ENCODE data around the gene REPS1.
"Not testable (repeated sequence)": the region's sequence is repeated elsewhere in the genome, so short reads cannot be mapped to it uniquely, and the experiment has no call there.

Gene REPS1

GRCh38 chr6:138970159-138970558 is 17.9 kb downstream of the REPS1 start:
- no peak for DNase-seq

- DNase-seq: no peak
Observed at GRCh38 chr6:138966870-138967269, 21.2 kb downstream of the REPS1 start.

DNA sequence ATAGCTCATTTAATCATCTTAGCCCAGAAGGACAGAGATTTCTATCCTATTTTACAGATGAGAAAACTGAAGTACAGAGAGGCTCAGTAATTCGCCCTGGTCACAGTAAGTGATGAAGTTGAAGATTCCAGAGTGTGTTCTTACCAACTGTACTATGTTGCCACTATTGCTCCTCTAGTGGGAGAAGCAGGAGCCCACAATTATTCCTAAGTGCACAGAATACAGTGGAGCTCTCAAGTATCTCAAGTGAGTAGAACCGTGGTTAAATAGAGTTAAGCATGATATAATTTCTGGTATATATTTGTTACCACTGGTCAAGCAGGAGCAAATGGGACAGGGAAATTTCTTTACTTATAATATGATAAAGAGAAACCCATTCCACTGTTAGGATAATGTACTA is 22.1 kb downstream of the REPS1 start:
- no peak for DNase-seq

DNA sequence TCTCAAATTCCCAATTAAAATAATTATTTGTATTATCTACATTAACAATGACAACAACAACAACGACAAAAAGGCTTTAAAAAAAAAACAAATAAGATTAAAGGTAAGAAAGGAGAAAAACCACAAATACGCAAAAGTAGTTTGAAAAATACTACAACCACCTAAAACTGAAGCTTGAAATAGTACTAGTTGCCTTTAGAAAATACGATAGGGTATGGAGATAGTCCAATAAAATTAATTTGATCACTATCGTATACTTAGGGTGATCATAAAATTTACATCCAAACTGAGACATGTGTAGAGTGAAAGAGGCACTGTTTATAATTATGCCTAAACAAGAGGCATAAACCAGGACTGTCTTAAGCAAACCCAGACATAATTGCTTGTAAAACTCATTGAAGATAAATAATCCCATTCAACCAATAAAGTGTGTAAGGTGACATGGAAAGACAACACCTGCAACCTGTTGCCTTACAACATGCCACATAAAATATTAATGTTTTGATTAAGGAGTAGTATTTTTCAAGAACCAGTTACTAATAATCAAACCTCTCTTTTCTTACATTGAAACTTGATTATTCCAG is 22.7 kb downstream of the REPS1 start:
- no peak for DNase-seq

GRCh38 chr6:138964012-138964411 is 24.0 kb downstream of the REPS1 start:
- no peak for DNase-seq

- DNase-seq: no peak
Observed at GRCh38 chr6:138963531-138963930, 24.5 kb downstream of the REPS1 start.

DNA sequence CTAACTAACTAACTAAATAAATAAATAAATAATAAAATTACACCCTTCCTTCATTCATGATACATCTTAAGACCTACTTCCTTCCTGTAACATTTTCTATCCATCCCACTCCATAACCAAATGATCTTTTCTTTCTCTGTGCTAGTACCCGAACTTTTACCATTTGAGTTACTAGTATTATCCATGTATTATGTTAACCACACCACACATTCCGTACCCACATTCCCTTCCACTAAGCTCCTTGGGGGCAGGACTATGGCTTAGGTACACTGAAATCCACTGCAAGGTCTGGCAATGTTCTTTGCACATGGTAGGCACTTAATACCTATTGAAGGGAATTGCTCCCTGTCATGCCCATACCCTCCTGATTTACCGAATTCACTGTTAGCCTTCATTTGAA is 24.9 kb downstream of the REPS1 start:
- no peak for DNase-seq

GRCh38 chr6:138959521-138959920 is 28.5 kb downstream of the REPS1 start:
- no peak for DNase-seq

DNA sequence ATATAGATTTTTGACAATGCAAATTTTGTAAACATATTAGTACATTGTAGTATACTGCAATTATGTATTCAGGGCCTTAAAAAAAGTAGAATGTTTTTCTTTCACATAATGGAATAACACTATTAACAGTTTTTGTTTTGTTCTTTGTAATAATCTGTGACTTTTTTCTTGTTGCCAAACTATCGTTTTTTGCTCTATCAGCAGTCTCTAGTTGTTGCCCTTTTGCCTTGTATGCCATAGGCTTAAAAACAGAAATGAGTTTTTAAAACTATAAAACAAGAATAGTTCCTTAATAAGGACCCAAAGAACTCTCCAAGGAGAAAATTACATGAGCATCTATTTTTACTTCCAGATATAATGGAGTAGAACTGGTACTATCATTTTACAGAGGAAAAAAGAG is 29.5 kb downstream of the REPS1 start:
- no peak for DNase-seq

DNA sequence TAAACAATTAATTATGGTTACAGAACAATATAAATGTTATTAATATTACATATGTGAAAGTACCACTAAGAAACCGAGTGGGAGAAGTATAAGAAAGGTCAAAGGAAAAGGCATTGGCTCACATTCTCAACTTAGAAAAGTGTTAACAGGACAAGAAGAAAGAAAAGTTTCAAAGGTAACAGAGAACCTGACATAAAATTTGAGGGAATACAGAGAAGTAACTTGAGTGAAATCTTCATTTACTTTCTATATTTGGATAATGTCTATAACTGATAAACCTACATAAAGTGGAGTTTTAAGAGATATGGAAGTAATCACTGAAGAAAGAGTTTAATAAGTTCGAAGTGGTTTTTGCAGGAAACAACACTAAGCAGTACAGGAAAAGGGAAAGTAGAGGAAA is 30.1 kb downstream of the REPS1 start:
- no peak for DNase-seq

- no peak for DNase-seq
Observed at GRCh38 chr6:138957484-138957883, 30.6 kb downstream of the REPS1 start.

GRCh38 chr6:138956244-138956924 is 31.7 kb downstream of the REPS1 start:
- no peak for DNase-seq

GRCh38 chr6:138955262-138955661 is 32.8 kb downstream of the REPS1 start:
- no peak for DNase-seq

DNA sequence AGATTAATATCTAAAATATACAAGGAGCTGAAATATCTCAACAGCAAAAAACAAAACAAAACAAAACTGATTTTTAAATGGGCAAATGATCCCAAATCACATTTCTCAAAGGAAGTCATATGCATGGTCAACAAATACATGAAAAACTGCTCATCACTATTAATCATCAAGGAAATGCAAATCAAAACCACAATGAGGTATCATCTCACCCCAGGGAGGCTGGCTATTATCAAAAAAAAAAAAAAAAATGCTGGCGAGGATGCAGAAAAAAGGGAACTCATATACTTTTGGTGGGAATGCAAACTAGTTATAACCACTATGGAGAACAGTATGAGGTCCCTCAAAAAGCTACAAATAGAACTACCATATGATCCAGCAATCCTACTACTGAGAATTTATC is 34.6 kb downstream of the REPS1 start:
- no peak for DNase-seq

GRCh38 chr6:138948546-138949179 is 39.4 kb downstream of the REPS1 start:
- no peak for DNase-seq

GRCh38 chr6:138948004-138948403 is 40.0 kb downstream of the REPS1 start:
- no peak for DNase-seq

- no peak for DNase-seq
Observed at GRCh38 chr6:138945354-138945753, 42.7 kb downstream of the REPS1 start.

GRCh38 chr6:138944412-138944811 is 43.6 kb downstream of the REPS1 start:
- DNase-seq: no peak

- DNase-seq: no peak
Observed at GRCh38 chr6:138943089-138943625, 44.9 kb downstream of the REPS1 start.

GRCh38 chr6:138936873-138937272 is 51.2 kb downstream of the REPS1 start:
- not testable (repeated sequence) for DNase-seq

GRCh38 chr6:138931660-138932059 is 56.4 kb downstream of the REPS1 start:
- DNase-seq: no peak

GRCh38 chr6:138926579-138926978 is 61.5 kb downstream of the REPS1 start:
- no peak for DNase-seq

GRCh38 chr6:138925806-138926205 is 62.2 kb downstream of the REPS1 start:
- no peak for DNase-seq

DNA sequence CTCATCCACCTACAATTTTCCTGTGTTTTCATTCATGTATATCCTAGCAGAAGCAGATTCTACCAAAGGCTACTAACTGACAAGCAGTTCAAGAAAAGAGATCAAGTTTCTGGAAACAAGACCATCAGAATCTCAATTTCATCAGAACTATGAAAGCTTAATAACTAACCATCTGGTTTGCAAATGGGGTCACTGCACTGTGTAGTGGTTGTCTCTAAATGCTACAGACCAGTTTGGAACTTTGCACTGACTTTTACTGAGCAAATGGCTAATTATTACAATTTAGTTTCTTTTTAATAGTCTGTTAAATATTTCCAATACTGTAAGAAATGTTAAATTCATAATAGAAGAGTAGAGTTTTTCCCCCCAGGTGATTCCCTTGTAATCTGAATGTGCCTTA is 64.5 kb downstream of the REPS1 start:
- DNase-seq: no peak
